ENCODE data around the gene NCOA1.

The NCOA1 gene

GRCh38 chr2:24766609-24767008 lies 275.6 kb downstream of the NCOA1 start:
- ChIA-PET POLR2A (no interaction called here), CTCF (interaction anchor here (1.5 kb wide), 1 partner anchor 26 kb away, joined by 4 read pairs; the partner anchor contains the start of genes CENPO and PTRHD1)
- no peak overlapping the region for H3K4me3 ChIP-seq (ENCODE audit: low read depth, low read length)
- peaks cover 10% of the 10 kb centered on the region for H3K4me1 ChIP-seq (ENCODE audit: control insufficient read depth, insufficient read depth, low read length)
- H3K36me3 ChIP-seq (ENCODE audit: control insufficient read depth in 2 of 2, insufficient read depth in 1 of 2, low read length in 2 of 2): peaks cover 0 to 33% of the 10 kb centered on the region in 2 experiments; a peak in 2 of 3 replicates
- TF ChIP-seq SP2 (tag by site-specific recombination; IDR thresholded peaks at IDR 0.05): no peak
- no peak for TF ChIP-seq KLF16 (tag by site-specific recombination; IDR thresholded peaks at IDR 0.05)
- no peak for TF ChIP-seq GLIS2 (tag by site-specific recombination; IDR thresholded peaks at IDR 0.05)
- no peak for TF ChIP-seq ZNF354C (tag by site-specific recombination; IDR thresholded peaks at IDR 0.05; ENCODE audit: borderline replicate concordance, low read depth)
- no peak for TF ChIP-seq IKZF3 (tag by site-specific recombination; IDR thresholded peaks at IDR 0.05)
- no peak for TF ChIP-seq SCRT1 (tag by site-specific recombination; IDR thresholded peaks at IDR 0.05; ENCODE audit: borderline replicate concordance)
- no peak for TF ChIP-seq HOXC10 (CRISPR knock-in tag; IDR thresholded peaks at IDR 0.05)
- TF ChIP-seq KLF8 (tag by site-specific recombination; IDR thresholded peaks at IDR 0.05): no peak
- TF ChIP-seq ZNF530 (tag by site-specific recombination; IDR thresholded peaks at IDR 0.05; ENCODE audit: low read depth): no peak
- TF ChIP-seq ZNF366 (tag by site-specific recombination; conservative IDR thresholded peaks at IDR 0.05): no peak
- TF ChIP-seq EGR2 (tag by site-specific recombination; IDR thresholded peaks at IDR 0.05; ENCODE audit: low read depth): no peak
- no peaks in the 10 kb centered on the region for H3K9me3 ChIP-seq (ENCODE audit: control insufficient read depth, insufficient read depth, low read depth, low read length)
- no peak overlapping the region for H3K27ac ChIP-seq (ENCODE audit: extremely low read depth, low read depth, low read length)

- ChIA-PET POLR2A (no interaction called here), CTCF (no interaction called here)
Observed at GRCh38 chr2:24768013-24768412, 277.0 kb downstream of the NCOA1 start.

GRCh38 chr2:24768601-24769000 lies 277.5 kb downstream of the NCOA1 start:
- no peak overlapping the region for H3K27ac ChIP-seq (ENCODE audit: extremely low read depth, low read depth, low read length)
- ChIA-PET CTCF (no interaction called here), POLR2A (no interaction called here)
- H3K9me3 ChIP-seq (ENCODE audit: control insufficient read depth, insufficient read depth, low read depth, low read length): no peaks in the 10 kb centered on the region
- no peaks in the 10 kb centered on the region for H3K4me1 ChIP-seq (ENCODE audit: control insufficient read depth, insufficient read depth, low read length)
- peaks cover 0 to 28% of the 10 kb centered on the region in 2 experiments; a peak in 2 of 3 replicates for H3K36me3 ChIP-seq (ENCODE audit: control insufficient read depth in 2 of 2, insufficient read depth in 1 of 2, low read length in 2 of 2)
- no peak overlapping the region for H3K4me3 ChIP-seq (ENCODE audit: low read depth, low read length)
- TF ChIP-seq ZBTB10 (tag by site-specific recombination; IDR thresholded peaks at IDR 0.05) (no peak), ZSCAN23 (tag by site-specific recombination; IDR thresholded peaks at IDR 0.05) (no peak), YY2 (tag by site-specific recombination; IDR thresholded peaks at IDR 0.05) (no peak), ZNF658 (tag by site-specific recombination; IDR thresholded peaks at IDR 0.05) (no peak), ZNF514 (tag by site-specific recombination; IDR thresholded peaks at IDR 0.05) (no peak), ZNF148 (tag by site-specific recombination; IDR thresholded peaks at IDR 0.05; ENCODE audit: borderline replicate concordance) (no peak), ZNF660 (tag by site-specific recombination; IDR thresholded peaks at IDR 0.05) (no peak), ZNF76 (tag by site-specific recombination; IDR thresholded peaks at IDR 0.05; ENCODE audit: borderline replicate concordance, low read depth) (no peak), BCL11A (tag by site-specific recombination; IDR thresholded peaks at IDR 0.05; ENCODE audit: low read depth) (no peak), ZNF404 (tag by site-specific recombination; IDR thresholded peaks at IDR 0.05) (no peak), ZNF23 (tag by site-specific recombination; IDR thresholded peaks at IDR 0.05; ENCODE audit: borderline replicate concordance) (no peak), ZBTB6 (tag by site-specific recombination; IDR thresholded peaks at IDR 0.05) (no peak), ZNF433 (tag by site-specific recombination; IDR thresholded peaks at IDR 0.05; ENCODE audit: low read depth) (no peak), ZNF121 (tag by site-specific recombination; IDR thresholded peaks at IDR 0.05) (no peak), ZNF114 (tag by site-specific recombination; IDR thresholded peaks at IDR 0.05) (no peak), ZNF16 (tag by site-specific recombination; IDR thresholded peaks at IDR 0.05; ENCODE audit: low read depth) (no peak)

More at GRCh38 chr2:24768013-24768412, 277.0 kb downstream of the NCOA1 start:
- H3K27ac ChIP-seq (ENCODE audit: extremely low read depth, low read depth, low read length): no peak overlapping the region
- no peak overlapping the region for H3K4me3 ChIP-seq (ENCODE audit: low read depth, low read length)
- no peaks in the 10 kb centered on the region for H3K4me1 ChIP-seq (ENCODE audit: control insufficient read depth, insufficient read depth, low read length)
- peaks cover 0 to 28% of the 10 kb centered on the region in 2 experiments; a peak in 2 of 3 replicates for H3K36me3 ChIP-seq (ENCODE audit: control insufficient read depth in 2 of 2, insufficient read depth in 1 of 2, low read length in 2 of 2)
- no peaks in the 10 kb centered on the region for H3K9me3 ChIP-seq (ENCODE audit: control insufficient read depth, insufficient read depth, low read depth, low read length)
- TF ChIP-seq ZNF626 (tag by site-specific recombination; IDR thresholded peaks at IDR 0.05): no peak
- 0 out of 2 replicates have a peak, but pooled peaks have one; percentile 13 for TF ChIP-seq SCRT2 (tag by site-specific recombination; IDR thresholded peaks at IDR 0.05)
